Loucy (cell line): Measurements from ENCODE around the gene BNIPL.

Source experiments
- CTCF ChIP-seq: fragments of 200-600 bp; sonication (generic); conservative IDR thresholded peaks from 2 replicates; pipeline ENCODE4 v1.5.1; 2014; ENCODE audit warnings: mild to moderate bottlenecking, antibody characterized with exemption, low read length
- EZH2phosphoT487 ChIP-seq: fragments of 200-600 bp; IDR thresholded peaks from 2 replicates; pipeline ENCODE4 v1.6.1; 2018; ENCODE audit warnings: antibody characterized with exemption, mild to moderate bottlenecking, moderate library complexity, borderline replicate concordance

- TF ChIP-seq CTCF (no peak), EZH2phosphoT487 (no peak)
These were observed 26.5 kb downstream of the BNIPL start for GRCh38 chr1:151062741-151063371.
